GM12875 (cell line): Measurements from ENCODE around the gene FAM24B.
"Not testable (repeated sequence)": the region's sequence is repeated elsewhere in the genome, so short reads cannot be mapped to it uniquely, and the experiment has no call there.

ENCODE experiments used
- H3K4me3 ChIP-seq: one replicate; pipeline ENCODE4 v1.5.1; 2011; ENCODE audit warnings: low read depth, low read length, control low read depth
- TF ChIP-seq, protein P1 (sequence below): IDR thresholded peaks from 2 replicates; pipeline ENCODE4 v1.5.1; 2011; ENCODE audit warnings: low read depth, mild to moderate bottlenecking, control low read depth, inconsistent platforms, low read length, moderate library complexity, borderline replicate concordance; ENCODE audit not compliant: insufficient read depth

The FAM24B gene, protein sequence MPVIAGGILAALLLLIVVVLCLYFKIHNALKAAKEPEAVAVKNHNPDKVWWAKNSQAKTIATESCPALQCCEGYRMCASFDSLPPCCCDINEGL

GRCh38 chr10:122879339-122880273 lies at the start of gene FAM24B:
Gene FAM24B (minus strand): TSS chr10:122879581. CDS start chr10:122850515, 29,066 bp downstream.
- peak within 1 kb of the TSS; percentile 73 for H3K4me3 ChIP-seq
- TF ChIP-seq, protein P1, sequence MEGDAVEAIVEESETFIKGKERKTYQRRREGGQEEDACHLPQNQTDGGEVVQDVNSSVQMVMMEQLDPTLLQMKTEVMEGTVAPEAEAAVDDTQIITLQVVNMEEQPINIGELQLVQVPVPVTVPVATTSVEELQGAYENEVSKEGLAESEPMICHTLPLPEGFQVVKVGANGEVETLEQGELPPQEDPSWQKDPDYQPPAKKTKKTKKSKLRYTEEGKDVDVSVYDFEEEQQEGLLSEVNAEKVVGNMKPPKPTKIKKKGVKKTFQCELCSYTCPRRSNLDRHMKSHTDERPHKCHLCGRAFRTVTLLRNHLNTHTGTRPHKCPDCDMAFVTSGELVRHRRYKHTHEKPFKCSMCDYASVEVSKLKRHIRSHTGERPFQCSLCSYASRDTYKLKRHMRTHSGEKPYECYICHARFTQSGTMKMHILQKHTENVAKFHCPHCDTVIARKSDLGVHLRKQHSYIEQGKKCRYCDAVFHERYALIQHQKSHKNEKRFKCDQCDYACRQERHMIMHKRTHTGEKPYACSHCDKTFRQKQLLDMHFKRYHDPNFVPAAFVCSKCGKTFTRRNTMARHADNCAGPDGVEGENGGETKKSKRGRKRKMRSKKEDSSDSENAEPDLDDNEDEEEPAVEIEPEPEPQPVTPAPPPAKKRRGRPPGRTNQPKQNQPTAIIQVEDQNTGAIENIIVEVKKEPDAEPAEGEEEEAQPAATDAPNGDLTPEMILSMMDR: no peak

DNA sequence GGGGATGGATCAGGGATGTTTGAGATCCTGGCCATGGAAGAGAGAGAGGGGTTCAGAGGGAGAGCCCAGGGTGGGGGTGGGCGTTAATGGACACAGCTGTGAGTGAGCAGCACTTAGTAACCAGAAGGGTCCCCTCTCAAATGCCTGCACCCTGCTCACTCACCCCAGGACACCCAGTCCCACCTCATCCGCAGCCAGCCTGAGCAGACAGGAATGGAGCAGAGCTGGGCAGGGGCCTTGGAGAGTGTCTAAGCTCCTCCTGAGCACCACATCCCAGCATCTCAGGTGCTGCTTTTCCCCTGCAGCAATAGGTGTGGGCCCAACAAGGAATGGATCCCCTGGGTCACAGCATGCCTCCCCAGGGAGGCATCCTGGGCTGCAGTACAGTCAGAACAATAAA lies 36.3 kb upstream of the FAM24B start:
- no peak overlapping the region for H3K4me3 ChIP-seq
- TF ChIP-seq, protein P1: no peak

DNA sequence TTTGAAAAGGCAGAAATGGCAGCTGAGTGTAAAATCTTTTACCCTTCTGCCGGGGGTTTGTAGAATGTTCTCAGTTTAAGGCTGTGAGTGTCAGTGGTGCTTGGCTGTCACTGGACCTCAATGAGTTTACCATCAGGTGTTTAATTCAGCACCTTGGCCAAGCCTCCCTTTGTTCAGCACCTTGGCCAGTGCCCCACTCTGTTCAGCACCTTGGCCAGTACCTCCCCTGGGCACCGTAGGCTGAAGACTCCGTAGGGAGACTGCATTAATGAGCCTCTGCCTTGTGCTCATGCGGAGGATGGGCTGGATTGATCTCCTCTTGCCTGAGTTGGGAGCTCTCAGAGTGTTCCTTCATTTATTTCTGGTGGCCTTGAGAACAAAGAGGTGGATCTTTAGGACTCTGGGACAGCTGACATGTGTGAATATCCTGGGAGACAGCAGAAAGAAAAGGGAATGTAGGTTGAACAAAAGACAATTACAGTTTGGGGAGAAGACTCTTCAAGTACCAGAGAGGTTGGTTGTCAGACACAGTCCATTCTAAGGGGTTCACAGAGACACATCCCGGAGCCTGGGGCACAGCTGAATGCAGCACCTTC lies 32.6 kb upstream of the FAM24B start:
- H3K4me3 ChIP-seq: no peak overlapping the region
- TF ChIP-seq, protein P1: no peak

- TF ChIP-seq, protein P1: no peak
Observed at GRCh38 chr10:122910310-122910709, 30.9 kb upstream of the FAM24B start, which contains the start of gene FAM24A. Gene FAM24A (plus strand): TSS chr10:122910610. CDS start chr10:122911635, 1,025 bp downstream.

GRCh38 chr10:122903861-122904260 lies 24.5 kb upstream of the FAM24B start:
- H3K4me3 ChIP-seq: not testable (repeated sequence)

More at GRCh38 chr10:122910310-122910709, 30.9 kb upstream of the FAM24B start, which contains the start of gene FAM24A:
- no peak within 1 kb of the TSS for H3K4me3 ChIP-seq

- TF ChIP-seq, protein P1: no peak
- H3K4me3 ChIP-seq: no peak overlapping the region
Observed at GRCh38 chr10:122894261-122894944, 15.0 kb upstream of the FAM24B start.

GRCh38 chr10:122884166-122884565 lies 4.8 kb upstream of the FAM24B start:
- H3K4me3 ChIP-seq: no peak overlapping the region
- TF ChIP-seq, protein P1: no peak
